Activated CD4-positive, alpha-beta T cell treated with anti-CD3 and anti-CD28 coated beads, Interleukin-2, amount 50 U/mL, for 4 hours (primary cell): ENCODE results near the gene KANSL3.
"Not testable (repeated sequence)": the region's sequence is repeated elsewhere in the genome, so short reads cannot be mapped to it uniquely, and the experiment has no call there.

Source experiments
- DNase-seq, 2 experiments: peaks; one replicate each; pipeline ENCODE4 v3.0.0-alpha.2; 2020

KANSL3 gene

DNA sequence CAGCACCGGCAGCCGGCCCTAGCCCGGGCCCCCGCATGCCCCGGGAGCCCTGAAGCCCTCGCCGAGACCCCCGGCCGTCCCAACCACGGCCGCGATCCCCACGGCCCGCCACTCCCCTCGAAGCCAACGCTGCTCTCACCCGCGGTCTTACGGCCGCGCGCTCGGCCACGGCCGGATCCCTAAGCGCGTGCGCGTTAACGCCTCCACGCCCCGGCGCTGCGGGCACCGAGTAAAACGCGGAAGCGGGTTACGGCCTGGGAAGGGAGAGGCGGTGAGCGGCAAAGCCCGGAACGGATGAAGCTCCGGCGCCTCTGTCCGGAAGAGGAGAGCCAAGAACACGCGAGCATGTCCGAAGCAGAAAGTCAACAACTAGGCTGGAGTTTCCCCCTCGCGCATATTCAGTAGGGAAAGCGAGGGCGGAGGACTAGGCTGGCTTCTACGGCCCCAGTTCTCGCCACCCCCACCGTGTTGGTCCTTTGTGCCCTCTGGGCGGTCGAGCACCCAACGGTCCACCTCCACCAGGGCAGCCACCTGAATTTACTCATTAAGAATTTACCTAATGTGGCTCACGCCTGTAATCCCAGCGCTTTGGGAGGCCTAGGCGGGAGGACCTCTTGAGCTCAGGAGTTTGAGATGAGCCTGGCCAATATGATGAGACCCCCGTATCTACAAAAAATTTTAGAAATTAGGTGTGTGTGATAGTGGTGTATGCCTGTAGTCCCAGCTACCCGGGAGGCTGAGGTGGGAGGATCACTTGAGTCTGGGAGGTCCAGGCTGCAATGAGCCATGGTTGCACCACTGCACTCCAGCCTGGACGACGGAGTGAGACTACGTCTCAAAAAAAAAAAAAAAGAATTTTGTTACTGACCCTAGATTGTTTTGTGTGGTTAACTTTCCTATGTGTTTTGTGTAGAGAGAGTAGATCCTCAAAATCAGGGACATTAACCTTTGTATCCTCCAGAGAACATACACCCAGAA lies at the start of gene KANSL3:
KANSL3 (minus strand) TSS at position 169 of the 978 bp plus-strand sequence. CDS start 1,177 bp downstream, outside the sequence.
- peak; percentile 80 for DNase-seq

DNA sequence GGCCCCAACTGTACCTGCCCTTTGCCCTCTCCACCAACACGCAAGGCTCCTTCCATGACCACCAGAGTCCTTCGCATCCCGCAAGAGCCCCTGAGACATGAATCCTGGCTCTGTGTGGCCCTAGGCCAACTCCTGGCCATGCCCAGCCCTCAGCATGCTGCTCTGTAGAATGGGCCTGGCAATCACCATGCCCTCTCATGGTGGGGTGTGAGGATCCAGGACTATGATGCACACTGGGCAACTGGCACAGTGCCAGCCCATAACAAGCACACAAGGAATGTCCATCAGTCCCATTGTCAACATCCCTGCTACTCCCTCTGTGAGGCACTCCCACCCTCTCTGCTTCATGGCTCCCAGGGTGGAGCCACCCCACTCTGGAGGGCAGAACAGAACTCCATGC lies 49.2 kb upstream of the KANSL3 start:
- no peak for DNase-seq

DNA sequence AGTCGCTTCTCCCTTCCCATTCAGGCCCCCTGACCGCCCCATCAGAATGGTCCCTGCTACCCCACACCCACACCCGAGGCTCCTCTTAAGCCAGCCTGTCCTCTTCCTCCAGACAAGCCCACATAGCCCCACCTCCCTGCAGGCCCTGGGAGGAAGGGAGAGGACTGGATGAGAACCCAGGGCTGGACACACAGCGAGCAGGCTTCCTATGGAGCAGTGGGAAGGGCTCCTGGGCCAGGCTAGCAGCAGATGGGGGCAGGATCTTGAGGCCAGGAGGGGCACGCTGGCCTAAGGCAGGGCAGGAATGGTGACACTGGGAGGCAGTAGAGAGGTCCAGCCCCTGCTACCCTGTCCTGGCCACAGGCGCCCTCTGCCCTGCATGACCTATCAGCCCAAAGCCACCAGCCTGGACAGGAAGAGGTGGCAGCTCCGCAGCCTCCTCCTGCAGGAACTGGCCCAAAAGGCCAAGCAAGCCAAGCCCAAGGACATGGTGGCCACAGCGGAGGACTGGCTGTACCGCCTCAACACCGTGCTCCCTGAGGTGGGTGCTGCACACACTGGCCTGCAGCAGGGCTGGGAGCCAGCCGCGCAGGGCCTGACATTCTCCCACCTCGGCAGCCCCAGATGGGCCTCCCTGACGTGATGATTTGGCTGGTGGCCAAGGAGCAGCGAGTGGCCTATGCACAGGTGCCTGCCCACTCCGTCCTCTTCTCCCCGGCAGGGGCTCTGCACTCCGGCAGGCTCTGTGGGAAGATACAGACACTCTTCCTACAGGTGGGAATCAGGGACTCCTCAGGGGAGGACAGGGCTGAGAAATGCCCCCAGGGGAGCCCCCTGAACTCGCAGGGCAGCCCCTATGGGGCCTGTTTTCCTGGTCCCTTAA lies 47.7 kb upstream of the KANSL3 start:
- DNase-seq: no peak

DNA sequence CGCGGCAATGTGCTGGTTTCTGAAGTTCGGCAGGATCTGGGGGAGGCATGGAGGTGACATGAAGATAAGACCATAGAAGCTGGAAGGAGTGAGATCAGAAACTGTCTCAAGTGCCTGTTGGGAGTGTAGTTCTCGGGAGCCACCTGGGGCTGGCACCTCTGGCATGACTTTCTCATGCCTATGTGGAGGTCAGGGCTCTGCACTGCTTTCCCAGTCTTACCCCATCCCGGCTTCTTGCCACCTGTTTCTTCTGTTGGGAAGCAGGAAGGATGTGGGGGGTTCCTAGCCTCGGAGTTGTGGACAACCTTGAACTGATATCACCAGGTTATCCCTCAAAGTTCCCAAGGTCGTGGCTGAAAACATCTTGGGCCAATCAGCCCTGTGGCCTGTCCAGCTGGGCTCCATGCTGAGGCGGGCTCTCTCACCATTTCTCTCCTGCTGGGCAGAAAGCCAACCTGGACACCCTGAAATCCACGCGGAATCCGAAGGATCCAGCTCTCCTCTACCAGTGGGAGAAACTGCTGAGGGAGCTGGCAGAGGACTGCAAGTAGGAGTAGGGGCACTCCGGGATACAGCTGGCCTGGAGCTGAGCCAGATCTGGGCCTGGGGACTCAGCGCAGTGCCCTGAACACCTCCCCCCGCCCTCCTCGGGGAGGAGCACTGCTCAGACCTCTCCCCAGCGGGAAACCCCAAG lies 46.9 kb upstream of the KANSL3 start:
- DNase-seq: no peak

DNA sequence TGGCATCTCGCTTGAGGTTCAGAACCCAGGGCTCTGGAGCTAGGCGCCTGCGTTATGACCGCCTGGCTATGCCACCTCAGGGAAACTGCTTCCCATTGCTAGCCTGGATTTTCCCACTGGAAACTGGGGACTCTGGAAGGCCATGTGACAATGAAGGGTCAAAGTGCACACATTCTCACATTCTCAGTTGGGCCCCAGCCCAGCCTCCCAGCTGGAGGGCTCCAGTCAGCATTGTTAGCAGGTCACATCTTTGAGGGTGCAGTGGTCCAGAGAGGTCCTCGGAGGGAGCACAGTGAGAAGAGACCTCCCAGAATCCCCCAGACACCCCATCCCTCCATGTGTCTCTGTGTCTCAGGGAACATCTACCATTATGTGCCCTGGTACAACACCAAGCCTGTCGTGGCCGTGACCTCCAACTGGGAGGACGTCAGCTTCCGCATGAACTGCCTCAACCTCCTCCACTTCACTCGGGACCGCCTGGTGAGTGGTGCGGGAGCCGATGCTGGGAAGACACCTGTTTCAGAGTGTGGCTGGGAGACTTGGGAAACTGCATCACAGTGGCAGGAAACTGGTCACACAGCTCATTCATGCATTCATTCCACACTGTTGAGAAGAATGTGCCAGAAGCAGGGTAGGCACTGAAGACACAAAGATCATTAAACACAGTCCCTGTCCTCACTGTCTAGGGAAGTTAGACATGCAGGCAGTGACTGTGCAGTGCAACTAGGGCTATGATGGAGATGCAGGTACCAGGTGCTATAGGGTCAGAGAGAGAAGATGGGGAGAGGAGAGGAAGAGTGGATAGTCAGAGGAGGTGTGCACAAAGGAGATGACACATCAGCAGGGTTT lies 46.1 kb upstream of the KANSL3 start:
- DNase-seq: no peak

DNA sequence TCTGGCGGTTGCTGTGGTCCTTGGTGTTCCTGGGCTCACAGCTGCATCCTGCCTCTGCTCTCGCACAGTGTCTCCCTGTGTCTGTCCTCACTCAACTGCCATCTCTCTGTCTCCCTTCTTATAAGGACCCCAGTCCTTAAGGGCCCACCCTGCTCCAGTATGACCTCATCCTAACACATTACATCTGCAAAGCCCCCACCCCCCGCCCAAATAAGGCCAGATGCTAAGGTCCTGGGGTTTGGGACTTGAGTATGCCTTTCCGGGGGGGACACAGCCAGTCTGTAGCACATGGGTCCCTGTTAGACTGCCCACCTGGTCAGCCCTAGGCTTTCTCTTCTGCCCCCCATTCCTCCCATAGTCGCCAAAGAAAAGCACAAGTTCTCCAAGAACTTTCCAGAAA lies 45.2 kb upstream of the KANSL3 start:
- no peak for DNase-seq

DNA sequence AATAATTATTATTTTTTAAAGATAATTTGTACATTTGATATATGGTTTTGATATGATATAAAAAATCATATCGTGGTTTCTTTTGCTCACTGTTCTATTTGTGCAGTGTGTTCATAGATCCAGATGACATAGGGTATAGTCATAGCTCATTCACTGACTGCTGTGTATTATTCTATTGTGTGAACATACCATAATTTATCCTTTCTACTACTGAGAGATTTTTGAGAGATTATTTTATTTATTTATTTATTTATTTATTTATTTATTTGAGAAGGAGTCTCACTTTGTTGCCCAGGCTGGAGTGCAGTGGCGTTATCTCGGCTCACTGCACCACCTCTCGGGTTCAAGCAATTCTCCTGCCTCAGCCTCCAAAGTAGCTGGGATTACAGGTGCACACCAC lies 43.4 kb upstream of the KANSL3 start:
- no peak for DNase-seq

DNA sequence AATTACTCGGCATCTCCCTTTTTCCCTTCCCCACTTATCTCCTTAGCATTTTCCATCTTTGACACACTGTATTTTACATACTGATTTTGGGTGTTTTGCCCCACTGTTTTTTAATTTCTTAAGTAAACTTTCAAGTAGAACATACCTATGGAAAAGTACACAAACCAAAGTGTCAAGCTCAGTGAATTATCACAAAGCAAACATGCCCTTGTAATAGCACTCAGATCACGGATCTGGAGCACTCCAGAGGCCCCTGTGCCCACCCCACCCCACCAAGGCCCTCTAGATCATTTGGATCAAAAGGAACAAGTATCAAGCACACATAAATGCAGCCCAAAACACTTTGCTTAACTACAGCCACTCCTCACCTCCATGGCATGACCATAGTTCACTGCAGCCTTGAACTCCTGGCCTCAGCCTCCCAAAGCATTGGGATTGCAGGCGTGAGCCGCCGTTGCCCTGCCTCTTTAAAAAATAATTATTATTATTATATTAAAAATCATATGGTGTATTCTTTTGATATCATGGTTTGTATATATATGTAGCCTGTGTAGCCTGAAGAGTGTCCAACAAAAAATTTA lies 42.5 kb upstream of the KANSL3 start:
- DNase-seq: no peak

DNA sequence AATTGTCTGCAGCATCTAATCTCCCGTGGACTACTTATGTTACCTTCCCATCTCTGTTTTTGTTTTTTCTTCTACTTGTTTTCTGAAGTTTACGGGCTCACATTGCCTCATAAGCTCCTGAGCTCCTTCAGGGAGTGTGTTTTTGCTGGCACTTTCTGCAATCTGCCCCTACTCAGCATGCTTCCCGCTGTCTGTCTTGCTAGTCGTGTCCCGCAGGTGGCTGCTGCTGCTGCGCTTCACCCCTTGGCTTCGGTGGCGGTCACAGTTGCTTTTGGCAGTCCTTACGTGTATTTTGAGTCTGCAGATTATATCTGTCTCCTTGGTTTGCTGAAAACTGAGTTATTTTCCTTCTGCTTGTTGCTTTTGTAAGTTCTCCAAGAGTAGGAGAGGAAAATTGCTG lies 41.7 kb upstream of the KANSL3 start:
- no peak for DNase-seq

DNA sequence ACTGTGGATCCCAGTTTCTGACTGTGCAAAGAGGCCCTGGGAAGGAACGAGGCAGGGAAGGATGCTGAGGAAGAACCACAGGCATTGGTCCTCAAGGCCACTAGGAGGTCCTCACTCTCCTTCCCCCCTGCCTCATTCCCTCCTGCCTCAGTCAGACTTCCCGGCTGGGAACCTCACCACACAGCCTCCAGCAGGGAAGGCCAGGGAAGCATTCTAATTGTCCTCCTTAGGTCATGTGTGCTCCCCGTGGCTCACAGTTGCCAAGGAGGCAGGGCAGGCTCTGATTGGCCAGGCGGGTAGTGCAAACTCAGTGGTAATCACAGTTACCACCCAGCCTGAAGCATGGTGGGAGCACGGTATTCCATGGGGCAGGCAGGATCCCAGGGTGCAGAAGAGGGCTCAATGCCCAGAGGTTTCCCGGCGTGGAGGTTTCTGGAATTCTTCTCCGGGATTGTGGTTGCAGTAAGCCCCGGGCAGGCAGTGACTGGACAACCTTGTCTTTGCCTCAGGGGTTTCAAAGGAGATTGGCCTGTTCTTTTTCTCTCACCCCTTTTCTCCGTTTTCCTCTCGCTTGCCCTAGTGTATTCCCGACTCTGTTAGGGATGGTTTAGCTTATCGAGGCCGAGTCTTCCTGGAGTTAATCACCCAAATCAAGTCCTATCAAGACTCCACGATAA lies 31.6 kb upstream of the KANSL3 start:
- no peak for DNase-seq

DNA sequence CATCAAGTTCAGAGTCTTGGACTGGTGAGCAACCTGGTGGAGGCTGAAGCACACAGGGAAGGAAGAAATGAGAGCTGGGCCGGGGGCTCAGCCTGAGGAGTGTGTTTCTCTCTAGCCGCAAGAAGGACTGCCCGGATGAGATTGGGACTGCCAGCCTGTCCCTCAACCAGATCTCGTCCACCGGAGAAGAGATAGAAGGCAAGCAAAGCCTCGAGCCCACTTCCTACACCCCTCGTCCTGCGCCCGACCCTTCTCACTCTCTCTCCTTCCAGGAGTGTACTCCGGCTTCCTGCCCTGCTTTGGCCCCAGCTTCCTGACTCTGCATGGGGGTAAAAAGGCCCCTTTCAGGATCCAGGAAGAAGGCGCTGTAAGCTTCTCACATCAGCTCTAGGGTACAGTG lies 30.7 kb upstream of the KANSL3 start:
- DNase-seq: no peak

DNA sequence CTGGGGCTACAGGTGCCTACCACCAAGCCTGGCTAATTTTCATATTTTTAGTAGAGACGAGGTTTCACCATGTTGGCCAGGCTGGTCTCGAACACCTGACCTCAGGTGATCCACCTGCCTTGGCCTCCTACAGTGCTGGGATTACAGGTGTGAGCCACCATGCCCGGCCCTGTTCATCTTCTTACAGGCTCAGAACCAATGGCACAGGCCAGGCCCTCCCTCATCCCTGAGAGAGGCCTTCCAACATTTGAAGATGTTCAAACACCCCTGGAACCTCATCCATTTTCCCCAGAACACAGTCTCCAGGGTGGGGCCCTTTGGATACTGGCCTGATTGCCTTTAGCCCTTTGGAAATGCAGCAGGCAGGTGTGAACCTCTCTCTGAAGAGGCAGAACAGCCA lies 27.6 kb upstream of the KANSL3 start:
- not testable (repeated sequence) for DNase-seq

DNA sequence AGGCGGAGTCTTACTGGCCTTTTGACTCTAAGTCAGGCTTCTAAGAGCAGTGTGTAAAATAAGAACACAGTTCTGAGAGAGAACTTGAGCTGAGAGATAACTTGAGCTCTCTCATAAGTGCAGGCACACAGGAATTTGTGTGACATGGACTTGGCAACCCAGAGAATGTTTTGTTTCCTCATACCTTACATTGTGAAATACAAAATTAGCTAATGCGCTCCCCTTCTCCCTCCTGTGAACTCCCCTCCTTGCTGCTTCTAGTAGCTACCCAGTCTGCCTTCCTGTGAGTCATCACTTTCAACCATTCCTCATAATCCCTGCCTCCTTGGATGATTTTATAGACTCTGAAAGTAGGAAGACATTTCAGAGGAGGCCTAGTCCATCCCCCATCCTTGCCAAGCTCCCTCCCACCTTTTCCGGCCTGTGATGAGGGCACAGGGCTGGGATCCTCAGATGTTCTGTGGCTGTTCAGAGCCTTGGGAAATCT lies 27.0 kb upstream of the KANSL3 start:
- no peak for DNase-seq

DNA sequence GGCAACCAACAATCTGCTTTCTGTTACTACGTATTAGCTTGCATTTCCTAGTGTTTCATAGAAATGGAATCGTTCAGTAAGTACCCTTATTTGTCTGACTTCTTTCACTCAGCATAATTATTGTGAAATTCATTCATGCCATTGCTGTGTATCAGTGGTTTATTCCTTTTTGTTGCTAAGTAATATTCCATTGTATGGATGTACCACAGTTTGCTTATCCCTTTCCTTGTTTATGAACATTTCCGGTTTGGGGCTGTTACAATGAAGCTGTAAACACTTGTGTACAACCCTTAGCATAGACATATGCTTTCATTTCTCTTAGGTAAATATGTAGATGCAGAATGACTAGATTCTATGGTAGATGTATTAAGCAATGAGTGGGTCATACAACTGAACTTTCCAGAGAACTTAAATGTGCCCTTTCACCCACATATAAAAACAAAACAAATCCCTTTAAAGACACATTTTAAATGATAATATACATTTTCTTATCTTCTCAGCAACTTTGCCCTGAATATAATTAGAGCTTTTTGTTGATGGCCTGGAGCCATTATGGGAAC lies 26.3 kb upstream of the KANSL3 start:
- no peak for DNase-seq

DNA sequence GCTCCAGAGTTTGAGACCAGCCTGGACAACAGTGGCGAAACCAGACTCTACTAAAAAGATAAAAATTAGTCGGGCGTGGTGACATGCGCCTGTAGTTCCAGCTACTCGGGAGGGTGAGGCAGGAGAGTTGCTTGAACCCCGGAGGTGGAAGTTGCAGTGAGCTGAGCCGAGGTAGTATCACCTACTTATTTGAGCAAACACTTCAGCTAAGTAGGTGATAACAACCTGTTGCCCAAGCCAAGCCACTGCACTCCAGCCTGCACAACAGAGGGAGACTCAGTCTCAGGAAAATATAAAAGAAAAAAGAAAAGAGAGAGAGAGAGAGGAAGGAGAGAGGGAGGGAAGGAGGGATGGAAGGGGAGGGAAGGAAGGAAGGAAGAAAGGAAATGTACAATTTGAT lies 25.7 kb upstream of the KANSL3 start:
- DNase-seq: no peak

DNA sequence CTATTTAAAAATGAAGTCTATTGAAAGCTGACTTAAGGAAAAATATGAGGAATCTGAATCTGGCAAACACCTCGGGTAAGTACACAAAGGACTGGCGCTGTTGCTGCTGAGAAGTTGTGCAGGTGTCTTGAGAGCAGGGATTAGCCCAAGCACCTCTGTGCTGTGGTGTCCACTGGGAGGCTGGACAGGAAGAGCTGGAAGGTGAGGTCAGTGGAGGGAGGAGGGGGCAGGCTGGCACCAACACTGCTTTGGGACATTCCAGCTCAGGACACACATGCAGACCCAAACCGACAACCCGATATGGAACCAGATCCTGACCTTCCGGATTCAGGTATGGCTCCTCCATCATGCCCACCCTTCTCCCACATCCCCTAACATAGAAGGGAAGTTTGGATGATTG lies 25.1 kb upstream of the KANSL3 start:
- DNase-seq: no peak

DNA sequence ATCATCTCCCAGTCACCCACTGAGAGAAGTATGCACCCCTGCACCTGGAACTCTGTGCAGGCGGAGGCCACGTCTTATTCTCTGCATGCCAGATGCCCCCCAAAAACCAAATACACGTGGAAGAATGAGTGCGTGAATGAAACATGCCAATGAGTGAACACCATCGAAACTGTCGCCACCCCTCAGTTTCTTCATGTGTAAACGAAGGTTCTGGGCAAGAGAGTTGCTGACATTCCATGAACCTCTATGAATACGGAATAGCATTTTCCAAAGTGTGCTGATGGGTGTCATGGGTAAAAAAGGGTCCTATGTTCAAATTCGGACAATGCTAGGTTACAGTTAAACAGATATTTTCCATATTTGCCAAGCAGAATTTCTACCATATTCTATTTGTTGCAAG lies 24.2 kb upstream of the KANSL3 start:
- DNase-seq: no peak

DNA sequence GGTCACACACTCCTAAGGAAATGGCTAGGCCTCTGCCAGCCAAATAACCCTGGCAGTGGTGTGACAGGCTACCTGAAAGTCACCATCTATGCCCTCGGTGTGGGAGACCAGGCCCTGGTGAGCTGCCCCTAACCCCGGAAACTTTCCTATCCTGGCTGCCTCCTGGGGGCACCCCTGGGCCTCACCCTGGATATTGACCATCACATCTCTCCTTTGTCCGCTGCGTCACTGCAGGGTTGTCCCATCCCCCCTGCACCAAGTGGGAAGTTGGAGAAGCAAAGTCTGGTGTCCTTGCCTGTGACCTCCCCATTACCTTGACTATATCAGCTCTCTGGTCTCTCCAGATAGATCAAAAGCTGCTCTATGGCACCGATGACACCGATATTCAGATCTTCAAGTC lies 23.2 kb upstream of the KANSL3 start:
- no peak for DNase-seq

DNA sequence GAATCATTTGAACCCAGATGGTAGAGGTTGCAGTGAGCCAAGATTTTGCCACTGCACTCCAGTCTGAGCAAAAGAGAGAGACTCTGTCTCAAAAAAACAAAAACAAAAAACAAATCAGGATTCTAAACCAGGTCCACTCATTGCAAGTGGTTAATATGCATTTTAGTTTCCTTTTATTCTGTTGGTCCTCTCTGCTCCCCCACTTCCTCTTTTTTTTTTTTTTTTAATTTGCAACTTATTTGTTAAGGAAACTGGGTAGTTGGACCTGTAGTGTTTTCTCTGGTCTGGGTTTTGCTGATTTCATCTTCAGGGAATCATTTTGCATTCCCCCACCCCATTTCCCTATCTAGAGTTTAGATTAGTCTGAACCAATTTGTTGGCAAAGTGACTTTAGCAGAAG lies 18.4 kb upstream of the KANSL3 start:
- DNase-seq: no peak

DNA sequence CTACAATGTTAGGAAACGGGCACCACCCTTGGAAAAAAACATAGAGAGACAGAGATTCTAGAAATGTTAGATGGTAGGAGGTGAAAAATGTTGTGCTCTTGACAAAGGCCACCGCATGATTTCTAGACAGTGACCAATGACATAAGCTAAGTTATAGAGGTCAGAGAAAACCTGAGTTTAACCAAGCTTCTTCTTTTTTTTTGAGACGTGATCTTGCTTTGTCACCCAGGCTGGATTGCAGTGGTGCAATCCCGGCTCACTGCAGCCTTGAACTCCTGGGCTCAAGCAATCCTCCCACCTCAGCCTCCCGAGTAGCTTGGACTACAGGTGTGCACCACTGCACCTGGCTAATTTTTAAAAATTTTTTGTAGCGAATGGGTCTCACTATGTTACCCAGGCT lies 17.4 kb upstream of the KANSL3 start:
- no peak for DNase-seq

DNA sequence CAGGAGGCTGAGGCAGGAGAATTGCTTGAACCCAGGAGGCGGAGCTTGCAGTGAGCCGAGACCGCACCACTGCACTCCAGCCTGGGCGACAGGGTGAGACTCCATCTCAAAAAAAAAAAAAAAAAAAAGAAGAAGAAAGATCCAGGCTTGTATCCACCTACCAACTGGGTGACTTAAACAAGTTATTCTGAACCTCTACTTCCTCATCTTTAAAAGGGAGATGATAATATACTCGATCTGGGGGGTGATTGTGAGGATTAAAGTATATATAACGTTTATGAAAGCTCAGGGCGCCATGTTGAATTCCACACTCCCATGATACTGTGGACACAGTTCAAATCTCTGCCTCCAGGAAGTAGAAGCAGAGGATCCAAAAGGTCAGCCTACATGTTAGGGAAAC lies 16.7 kb upstream of the KANSL3 start:
- not testable (repeated sequence) for DNase-seq
